D341Med (cell line): ENCODE data around the gene HDAC6.
A peak's percentile ranks its signal among the peaks of the same experiment; 100 is the strongest.
"Not testable (repeated sequence)": the region's sequence is repeated elsewhere in the genome, so short reads cannot be mapped to it uniquely, and the experiment has no call there.

Source experiments
- DNase-seq: peaks from one replicate; pipeline ENCODE4 v3.0.0; 2012; ENCODE audit warnings: low spot score

HDAC6 gene

DNA sequence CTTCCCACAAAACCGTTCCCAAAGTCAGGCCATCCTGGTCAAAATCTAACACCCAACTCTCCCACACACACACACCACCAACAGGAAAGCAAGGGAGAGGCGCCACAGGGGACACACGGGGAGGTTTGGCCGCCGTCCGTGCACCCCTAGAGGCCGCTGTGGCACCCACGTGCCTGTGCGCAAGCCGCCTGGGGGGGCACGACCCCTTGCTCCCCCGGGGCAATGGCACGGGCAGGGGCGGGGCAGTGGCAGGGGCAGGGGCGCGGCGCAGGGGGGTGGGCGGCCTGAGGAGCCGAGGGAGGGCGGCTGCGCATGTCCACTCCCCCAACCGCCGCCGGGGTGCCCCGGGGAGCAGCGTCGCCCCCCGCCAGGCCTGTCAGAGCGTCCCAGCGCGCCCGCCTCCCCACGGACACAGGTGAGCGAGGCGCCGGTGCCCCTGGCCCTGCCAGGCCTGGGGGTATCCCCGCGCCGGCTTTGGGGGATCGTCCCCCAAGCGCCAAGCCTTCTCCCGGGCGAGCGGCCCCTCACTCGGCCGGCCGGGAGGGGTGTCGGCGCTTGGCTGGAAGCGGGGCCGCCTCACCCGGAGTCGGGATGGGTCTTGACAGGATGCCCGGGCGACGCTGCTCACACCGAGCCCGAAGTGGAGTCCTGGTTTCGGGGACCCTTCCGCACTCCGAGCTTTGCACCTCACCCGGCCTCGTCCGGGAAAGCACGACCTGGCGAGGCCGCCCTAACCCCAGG, 24.4 kb downstream of the HDAC6 start, which contains the start of gene ERAS:
Gene ERAS (plus strand): TSS at position 379 of the 741 bp plus-strand sequence. CDS start 2,611 bp downstream, outside the sequence.
- DNase-seq, result no peak

DNA sequence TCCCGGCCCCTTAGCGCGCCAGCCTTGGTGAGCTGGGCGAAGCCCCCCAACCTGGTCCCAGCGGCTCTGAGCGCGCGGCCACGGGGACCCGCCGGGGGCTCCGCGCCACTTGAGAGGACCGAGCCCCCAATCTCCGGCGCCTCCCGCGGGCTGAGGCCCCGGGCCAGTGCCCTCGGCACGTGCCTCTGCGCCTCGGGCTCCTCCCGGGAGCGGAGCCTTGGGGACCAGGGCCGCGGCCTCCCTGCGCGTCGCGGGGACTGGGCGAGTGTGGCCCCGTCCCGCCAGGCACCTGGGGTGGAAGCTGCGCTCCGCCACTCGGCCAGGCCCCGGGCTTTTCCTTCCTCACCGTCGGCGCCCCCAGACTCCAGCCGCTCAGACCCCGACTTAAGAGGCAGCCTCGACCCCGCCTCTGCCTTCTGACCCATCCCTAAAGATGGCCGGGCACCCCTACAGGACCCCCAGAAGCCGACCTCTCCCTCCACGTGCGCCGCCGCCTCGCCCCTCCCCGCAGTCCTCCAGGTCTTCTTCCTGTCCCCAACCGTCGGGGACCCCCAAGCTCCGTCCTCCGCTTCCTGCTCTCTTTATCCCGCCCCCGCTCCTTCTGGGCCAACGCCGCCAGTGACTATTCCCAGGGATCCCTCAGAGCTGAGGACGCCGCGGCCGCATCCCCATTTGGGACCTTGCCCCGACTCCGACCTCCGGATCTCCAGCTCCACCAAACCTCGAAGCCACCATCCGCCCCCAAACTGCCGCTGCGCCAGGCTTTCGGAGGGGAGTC, 25.2 kb downstream of the HDAC6 start:
- DNase-seq, result no peak

DNA sequence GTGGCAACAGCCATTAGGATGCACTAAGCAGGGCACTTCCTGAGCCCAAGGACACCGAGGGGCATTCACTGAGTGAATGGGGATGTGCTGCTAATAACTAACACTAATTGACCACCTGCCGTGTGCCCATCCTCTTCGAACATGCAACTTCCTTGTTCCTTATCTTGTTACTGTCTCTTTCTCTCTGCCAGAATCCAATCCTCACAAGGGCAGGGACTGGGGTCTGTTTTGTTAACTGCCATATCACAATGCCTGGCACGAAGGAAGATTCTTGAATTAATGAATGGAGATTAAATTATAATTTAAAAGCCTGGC, 25.7 kb downstream of the HDAC6 start:
- DNase-seq, result no peak

DNA sequence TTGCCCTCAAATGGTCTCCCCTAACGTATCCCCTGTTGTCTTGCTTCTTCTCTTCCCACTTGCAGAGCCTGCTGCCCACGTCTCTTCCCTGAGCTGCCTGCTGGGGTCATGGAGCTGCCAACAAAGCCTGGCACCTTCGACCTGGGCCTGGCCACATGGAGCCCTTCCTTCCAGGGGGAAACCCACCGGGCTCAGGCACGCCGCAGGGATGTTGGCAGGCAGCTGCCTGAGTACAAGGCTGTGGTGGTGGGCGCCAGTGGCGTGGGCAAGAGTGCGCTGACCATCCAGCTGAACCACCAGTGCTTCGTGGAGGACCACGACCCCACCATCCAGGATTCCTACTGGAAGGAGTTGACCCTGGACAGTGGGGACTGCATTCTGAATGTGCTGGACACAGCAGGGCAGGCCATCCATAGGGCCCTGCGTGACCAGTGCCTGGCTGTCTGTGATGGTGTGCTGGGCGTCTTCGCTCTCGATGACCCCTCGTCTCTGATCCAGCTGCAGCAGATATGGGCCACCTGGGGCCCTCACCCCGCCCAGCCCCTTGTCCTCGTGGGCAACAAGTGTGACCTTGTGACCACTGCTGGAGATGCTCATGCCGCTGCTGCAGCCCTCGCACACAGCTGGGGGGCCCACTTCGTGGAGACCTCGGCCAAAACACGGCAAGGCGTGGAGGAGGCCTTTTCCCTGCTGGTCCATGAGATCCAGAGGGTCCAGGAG, 27.3 kb downstream of the HDAC6 start:
- DNase-seq, result no peak

DNA sequence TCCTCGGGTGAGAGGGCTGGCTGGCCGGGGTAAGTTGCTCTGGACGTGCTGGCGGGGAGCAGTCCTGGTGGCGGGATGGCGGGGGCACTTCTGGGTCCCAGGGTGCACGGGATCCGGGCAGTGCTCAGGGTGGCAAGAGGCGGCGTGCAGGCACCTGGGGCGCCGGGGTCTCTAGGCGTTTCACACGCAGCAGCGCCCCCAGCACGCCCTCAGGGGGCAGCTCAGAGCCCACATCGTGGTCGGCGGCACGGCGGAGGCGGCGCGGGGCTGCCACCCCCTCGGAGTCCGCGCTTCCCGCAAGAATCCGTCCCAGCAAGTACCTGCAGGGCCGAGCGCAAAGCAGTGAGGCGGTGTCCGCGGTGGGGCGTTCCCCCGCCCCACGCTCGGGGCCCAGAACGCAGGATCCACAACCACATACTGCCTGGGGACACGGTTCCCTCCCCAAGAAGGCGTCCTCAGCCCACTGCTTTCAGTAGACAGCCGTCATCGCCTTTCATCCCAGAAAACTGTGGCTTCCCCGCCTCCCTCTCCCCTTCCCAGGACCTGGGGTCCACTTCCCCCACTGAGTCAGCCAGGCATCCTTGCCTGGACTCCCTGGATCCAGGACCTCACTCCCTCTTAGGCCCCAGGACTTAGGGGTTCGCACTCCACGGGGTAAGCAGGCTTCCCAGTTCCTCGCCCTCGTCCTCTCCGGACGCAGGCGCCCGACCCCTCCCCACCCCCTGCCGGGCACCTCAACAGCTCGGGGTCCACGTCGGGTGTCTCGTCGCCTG, 29.5 kb downstream of the HDAC6 start:
- DNase-seq, result no peak

DNA sequence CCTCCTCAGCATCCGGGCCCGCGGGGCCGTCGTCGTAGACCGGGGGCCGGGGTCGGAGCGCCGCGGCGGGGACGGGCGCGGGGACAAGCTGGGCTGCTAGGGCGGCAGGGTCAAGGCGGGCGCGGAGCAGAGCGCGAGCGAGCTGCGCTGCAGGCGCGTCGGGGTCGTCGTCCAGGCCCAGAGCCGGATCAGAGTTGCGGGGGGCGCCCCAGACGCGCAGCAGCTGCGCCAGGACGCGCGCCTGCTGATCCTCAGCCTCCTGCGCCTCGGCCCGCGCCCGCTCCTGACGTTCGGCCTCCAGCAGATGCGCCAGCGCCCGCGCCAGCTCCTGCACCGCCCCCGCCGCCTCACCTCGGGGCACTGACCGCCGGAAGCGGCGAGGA, 30.0 kb downstream of the HDAC6 start:
- DNase-seq, result no peak

DNA sequence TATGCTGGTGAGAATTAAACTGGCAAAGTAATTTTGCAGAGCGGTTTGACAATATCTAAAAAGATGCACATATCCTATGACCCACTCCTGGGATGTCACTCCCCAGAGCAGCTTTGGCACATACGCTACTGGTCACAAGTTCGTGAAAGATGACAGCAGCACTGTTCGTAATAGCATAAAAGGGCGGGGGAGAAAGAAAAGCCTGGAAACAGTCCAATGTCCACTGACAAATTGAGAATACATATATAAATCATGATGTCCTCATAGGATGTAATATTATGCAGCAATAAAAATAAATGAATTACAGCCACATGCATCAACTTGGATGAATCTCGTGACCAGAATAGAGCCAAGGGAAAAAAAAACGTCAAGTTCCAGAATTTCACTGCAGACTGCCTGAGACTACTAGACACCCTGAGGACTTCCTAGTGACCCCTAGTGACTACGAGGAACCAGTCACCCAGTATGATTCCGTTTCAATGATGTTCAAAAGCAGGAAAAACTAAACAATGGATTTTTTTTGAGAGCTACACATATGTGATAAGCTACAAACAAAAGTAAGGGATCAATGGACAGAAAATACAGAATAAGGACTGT, 31.8 kb downstream of the HDAC6 start:
- no peak for DNase-seq

DNA sequence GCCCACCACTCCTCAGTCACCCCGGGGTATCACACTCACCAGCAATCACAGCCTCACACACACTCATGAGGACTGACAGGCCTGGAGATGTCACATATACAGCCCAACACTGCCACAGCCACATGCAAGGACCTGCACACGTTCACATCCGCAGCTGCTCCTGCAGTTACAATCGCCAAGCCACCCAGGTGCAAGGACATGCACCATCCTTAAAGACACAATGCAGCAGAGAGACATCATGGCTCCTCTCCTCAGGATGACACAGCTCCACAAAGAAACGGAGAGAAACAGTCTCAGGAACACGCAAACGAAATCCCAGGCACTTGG, 32.5 kb downstream of the HDAC6 start:
- no peak for DNase-seq

DNA sequence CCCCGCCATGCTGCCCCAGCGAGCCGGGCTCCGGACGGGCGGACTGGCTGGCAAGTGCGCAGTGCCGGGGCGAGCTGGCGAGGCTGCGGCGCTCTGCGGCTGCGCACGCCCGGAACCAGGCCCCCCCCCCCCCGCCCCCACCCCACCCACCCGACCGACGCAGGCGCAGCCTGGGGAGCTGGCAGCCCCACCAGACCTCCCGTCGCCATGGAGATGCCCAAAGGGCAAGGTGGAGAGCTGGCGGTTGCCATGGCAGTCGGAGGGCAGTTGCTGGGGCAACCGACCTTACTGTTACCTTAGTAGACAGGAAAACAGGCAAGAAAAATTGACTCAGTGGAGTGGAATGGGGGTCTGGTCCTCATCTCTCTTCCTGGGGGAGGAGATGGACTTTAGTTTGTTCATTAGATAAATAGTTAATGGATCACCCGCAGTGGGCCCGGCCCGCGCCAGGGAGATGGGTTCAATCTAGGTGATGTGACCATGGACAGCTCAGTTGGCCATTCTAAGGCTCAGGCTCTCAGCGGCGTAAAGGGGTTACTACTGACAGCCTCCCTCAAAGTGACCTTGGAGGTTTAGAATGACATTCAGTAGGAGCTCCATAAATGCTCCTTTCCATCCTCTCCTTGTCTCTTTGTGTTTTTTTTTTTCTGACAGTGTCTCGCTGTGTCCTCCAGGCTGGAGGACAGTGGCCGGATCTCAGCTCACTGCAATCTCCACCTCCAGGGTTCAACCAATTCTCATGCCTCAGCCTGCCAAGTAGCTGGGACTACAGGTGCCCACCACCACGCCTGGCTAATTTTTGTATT, 33.9 kb downstream of the HDAC6 start, which contains the start of gene PCSK1N:
Gene PCSK1N (minus strand): TSS at position 87 of the 806 bp plus-strand sequence. CDS start 78 bp downstream, at position 9.
- peak; percentile 82 for DNase-seq

DNA sequence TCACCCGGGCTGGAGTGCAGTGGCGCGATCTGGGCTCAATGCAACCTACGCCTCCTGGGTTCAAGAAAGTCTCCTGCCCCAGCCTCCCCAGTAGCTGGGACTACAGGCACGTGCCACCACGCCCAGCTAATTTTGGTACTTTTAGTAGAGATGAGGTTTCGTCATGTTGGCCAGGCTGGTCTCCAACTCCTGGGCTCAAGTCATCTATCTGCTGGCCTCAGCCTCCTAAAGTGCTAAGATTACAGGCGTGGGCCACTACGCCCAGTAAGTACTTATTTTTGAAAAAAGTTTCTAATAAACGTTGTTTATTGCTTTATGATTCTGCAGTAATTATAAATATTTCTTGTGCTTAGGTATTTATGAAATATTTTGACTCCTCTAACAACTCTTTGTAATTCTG, 37.8 kb downstream of the HDAC6 start:
- DNase-seq, result no peak

DNA sequence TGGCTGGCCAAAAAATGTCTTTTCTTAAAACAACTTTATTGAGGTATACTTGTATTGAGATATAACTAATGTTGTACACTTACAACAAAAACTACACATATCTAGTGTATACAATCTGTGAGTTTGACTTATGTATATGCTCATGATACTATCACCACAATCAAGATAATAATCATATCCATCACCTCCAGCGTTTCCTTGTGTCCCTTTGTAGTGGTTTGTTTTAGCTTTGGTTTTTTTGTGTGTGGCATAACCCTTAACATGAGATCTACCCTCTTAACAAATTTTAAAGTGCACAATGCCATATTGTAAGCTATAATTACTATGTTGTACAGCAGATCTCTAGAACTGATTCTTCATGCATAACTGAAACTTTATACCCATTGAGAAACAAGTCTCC, 47.0 kb downstream of the HDAC6 start:
- no peak for DNase-seq

DNA sequence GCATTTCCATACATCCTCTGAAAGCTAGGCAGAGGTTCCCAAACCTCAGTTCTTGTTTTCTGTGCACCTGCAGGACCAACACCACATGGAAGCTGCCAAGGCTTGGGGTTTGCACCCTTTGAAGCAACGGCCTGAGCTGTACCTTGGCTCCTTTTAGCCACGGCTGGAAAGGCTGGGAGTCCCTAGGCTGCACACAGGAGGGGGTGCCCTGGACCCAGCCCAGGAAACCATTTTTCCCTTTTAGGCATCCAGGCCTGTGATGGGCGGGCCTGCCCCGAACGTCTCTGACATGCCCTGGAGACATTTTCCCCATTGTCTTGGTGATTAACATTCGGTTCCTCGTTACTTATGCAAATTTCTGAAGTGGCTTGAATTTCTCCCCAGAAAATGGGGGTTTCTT, 51.0 kb downstream of the HDAC6 start:
- DNase-seq, result no peak

DNA sequence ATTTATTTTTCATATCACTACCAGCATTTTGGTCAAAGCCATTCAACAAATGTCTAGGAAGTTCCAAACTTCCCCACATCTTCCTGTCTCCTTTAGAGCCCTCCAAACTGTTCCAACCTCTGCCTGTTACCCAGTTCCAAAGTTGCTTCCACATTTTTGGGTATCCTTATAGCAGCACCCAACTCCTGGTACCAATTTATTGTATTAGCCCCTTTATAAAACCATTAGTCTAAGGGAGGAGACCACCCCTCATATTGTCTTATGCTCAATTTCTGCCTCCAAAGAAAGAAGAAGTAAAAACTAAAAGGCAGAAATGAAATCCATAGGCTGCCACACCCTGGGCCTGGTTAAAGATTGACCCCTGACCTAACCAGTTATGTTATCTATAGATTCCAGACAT, 51.6 kb downstream of the HDAC6 start:
- DNase-seq, result not testable (repeated sequence)

DNA sequence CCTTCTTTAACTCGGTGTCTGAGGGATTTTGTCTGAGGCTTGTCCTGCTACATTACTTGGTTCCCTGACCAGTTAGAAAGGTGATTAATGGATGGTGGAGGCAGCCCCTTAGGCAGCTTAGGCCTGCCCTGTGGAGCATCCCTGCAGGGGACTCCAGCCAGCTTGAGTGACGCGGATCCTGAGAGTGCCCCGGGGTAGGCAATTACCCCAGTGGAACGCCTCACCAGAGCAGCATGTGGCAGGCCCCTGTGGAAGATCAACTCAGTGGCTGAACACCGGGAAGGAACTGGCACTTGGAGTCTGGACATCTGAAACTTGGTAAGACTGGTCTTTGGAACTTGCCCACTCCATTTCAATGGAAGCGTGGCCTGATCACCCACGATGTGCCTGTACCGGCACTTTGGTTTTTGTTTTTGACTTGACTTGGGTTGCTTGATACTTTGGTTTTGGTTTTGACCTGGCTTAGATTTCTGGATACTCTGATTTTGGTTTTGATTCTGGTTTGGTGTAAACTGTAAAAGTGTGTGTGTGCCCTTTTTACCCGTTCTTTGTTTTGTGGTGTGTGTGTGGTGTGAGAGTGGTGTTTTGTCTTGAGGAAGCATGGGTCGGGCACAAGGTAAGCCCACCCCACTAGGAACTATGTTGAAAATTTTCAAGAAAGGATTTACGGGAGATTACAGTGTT, 52.4 kb downstream of the HDAC6 start:
- not testable (repeated sequence) for DNase-seq

DNA sequence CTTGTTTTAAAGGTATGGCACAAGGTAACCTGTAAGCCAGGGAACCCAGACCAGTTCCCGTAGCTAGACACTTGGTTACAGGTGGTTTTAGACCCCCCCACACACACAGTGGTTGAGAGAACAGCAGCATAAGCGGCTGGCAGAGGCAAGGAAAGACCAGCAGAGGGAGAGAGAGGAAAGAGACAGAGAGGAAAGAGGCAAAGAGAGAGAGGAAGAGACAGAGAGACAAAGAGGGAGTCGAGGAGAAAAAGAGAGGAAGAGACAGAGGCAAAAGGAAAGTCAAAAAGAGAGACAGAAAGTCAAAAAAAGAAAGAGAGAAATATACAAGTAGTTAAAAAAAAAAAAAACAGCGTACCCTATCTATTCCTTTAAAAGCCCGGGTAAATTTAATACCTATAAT, 53.0 kb downstream of the HDAC6 start:
- DNase-seq, result no peak

DNA sequence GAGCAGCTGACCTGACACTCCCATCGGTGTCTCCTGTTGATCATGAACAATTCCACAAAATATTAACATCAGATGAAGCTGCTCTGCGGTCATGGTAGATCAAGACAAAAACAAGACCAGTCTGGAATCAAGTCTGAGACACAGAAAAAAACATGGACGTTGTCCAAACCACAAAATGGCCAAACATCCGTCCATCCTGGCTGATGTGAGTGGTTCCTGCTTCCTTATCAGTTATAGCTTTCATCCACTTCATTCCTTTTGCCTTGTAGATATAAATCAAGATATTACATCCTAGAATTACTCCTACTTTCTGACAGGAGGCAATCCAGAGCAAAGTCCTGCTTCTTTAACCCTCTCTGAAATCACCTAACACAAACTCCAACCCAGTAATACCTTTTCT, 62.3 kb downstream of the HDAC6 start:
- DNase-seq, result no peak

DNA sequence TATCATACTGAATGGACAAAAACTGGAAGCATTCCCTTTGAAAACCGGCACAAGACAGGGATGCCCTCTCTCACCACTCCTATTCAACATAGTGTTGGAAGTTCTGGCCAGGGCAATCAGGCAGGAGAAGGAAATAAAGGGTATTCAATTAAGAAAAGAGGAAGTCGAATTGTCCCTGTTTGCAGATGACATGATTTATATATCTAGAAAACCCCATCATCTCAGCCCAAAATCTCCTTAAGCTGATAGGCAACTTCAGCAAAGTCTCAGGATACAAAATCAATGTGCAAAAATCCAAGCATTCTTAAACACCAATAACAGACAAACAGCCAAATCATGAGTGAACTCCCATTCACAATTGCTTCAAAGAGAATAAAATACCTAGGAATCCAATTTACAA, 70.2 kb downstream of the HDAC6 start:
- not testable (repeated sequence) for DNase-seq
